HPDE6-E6E7 (cell line): Measurements from ENCODE around the gene WLS.
"Not testable (repeated sequence)": the region's sequence is repeated elsewhere in the genome, so short reads cannot be mapped to it uniquely, and the experiment has no call there.

Experiments
- DNase-seq: peaks from one replicate; pipeline ENCODE4 v3.0.0; 2011; ENCODE audit warnings: missing footprints; ENCODE audit errors: extremely low spot score

WLS gene

DNA sequence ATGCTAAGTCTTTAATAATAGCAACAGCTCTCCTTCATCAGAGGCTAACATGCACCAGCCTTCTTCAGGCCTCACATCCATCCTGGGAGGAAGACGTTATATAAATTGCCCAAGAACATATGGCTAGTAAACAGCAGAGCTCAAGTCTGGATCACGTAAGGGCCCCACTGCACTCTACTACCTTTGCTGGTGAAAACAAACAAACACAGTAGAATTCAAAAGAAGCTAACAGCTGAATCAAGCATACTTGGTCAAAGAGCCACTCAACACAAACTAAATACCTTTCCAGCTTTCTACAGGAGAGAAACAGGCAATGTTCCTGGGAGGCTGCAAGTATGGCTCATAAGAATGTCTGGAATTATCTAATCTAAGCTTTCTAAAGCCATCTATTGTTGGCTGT is 66.0 kb downstream of the WLS start:
- no peak for DNase-seq

DNA sequence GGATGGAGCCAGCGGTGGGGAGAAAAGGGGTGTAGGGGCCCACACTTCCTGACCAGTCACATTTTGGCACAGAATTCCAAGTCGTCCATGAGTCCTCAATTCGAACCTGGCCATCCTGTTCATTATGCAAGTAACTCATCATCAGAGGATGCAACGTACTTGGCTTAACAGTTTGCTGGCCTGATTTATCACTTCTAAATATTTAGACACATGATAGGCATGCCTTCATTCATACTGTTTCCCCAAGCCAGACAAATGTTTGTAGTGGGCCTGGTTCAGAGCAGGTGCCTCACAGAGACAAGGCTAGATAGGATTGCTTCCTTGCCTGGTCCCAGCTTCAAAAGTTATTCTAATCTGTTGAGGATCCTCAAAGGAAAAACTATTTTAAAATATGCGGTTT is 66.7 kb downstream of the WLS start:
- no peak for DNase-seq

- no peak for DNase-seq
Measured at GRCh38 chr1:68164918-68165317, 67.4 kb downstream of the WLS start.

DNA sequence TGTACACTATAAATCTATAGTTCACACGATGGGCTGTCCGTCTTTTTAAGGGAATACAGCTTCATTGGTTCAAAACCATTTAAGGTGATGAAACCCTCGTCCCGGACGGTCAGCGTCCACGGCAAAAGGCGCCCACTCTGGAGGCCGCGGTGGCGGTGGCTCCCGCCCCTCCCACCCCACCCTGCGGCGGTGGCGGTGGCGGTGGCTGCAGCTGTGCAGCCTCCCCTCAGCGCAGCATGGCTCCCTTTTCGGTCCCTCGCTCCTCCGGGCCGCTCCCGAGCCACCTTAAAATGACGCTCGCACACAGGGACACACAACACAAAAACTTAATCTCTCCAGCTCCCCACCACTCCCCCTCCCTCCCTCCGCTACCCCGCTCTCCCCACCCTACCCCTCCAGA is 69.1 kb downstream of the WLS start:
- DNase-seq = no peak

- no peak for DNase-seq
Measured at GRCh38 chr1:68162761-68163160, 69.6 kb downstream of the WLS start.

DNA sequence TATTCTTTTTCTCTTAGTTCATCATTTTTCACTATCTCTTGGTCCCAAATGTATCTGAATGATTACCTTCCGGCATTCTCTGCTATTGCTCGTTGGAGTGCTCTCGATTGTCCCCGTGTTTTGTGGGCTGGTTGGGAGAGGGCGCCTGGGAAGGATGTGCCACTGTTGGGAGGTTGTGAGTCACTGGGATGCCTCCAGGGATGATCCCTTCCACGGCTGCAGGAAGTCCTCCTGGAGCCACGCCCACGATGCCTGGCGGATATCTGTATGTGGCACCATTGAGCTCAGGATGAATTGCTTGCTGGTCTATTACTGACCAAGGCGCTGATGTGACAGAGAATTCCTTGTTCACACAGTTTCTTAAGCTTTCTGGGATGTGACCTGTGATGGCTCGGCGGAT is 70.7 kb downstream of the WLS start:
- DNase-seq = not testable (repeated sequence)

- not testable (repeated sequence) for DNase-seq
Measured at GRCh38 chr1:68160935-68161334, 71.4 kb downstream of the WLS start.

DNA sequence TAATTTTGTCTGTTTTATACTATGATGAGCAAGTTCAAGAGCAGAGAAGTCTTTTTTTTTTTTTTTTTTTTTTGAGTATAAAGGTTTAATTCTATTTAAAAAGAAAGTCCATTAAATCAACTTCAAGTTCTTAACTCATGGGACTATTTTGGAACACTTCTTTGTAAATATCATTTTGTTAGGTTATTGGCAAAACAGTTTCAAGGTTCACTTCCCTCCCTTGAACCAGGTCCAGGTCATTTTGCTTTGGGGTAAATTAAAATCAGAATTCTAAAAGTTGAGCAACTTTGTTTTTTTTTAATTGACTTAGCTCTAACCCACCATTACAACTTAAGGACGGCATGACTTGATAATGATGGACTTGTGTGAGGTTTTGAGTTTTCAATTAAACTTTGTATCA is 72.3 kb downstream of the WLS start:
- DNase-seq = no peak

DNA sequence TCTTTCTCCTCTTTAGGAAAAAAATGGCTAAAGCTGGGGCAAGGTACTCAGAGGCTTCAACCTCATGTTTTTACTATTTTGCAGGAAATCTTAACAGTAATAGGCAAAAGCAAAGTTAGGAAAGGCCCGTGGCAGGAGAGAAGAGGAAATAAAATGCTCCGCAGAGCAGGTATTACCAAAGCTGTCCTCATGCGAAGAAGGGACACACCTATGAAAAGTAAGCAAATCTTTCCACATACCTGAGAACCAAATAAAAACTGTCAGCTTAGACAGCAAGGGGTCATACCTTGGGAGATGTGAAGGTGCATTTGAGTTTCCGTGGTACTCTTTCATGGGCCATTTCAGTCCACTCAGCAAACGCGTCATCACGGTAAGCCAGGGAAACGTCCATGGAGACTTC is 73.5 kb downstream of the WLS start:
- DNase-seq = no peak

DNA sequence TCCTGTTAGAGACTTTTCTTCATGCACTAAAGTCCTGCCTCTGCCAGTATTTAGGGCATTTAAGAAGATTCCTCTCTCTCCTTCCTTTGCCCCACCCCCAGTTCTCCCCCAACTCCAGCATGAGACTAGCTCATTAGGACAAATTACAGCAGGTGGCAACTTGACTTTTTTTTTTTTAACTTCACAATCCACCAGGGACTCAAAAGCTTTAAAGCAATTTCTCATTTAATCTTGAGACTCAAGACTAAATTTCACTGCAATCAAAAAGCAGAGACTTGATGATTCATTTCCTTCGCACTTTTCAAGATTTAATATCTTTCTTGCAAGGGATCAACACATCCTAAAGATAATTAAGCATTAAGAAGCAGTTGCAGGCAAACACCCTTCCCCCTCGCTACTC is 74.9 kb downstream of the WLS start:
- no peak for DNase-seq

- DNase-seq = no peak
Measured at GRCh38 chr1:68151690-68152089, 80.6 kb downstream of the WLS start.

DNA sequence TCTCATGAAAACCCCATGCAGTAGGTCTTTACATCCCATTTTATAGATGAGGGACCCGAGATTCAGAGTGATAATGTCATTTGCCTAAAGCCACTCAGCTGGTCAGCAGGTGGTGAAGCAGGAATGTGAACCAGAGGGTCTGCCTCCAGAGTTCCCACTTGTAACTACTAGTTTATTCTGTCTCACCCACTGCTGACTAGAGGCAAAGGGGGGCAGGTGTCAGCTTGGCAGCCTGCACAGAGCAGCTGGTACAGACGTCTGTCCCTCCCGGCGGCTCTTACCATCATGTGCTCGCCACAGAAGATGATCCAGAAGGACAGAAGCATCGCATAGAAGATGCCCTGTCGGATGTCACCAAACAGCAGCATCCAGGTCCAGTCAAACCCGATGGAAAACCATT is 82.4 kb downstream of the WLS start:
- DNase-seq = no peak

DNA sequence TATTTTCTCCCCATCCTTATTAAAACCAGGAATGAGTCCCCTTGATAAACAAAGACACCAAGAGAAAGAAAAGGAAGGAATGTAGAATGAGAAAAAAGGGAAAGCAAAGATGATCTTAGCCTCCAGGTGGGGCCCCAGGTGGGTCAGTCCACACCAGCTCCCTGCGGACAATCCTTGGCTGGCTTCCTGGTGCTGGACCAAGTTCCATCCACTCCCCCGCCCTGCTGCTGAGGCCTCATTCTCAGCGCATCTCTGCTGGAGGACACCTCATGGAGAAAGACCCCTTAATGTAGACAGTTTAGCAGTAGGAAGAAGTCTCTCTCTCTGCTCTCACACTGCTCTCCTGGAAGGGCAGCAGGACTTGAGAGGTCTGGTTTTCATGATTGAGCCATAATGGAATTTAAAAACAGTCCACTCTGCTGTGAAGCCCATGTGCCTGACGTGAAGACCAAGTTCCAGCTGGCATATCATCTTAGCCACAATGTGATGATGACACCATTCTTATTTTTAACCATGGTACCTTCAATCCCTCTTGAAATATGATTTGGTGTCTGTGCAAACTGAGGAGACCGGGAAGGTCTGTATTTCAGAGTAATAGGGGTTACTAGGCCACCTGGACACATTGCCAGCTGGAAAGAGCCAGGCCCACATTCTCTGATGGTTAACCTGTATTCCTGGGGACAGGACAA is 83.1 kb downstream of the WLS start:
- no peak for DNase-seq

DNA sequence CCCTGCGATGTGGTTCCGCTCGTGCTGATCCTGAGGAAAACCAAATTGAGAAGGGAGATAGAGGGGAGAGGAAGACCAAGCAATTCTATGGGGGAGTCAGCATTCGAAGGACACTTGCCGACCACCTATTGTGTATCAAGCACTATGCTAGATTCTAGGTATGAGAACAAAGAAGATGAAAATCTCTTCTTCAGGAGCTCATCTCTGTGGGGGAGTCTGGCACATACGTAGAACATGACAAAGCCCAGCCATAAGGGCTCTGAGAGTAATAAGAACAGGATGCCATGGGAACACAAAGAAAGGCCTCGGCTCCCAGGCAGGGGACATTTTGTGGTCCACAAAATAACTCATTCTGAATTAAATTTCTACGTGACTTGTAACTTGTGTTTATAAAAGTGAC is 83.7 kb downstream of the WLS start:
- no peak for DNase-seq

GRCh38 chr1:68147534-68148171 is 84.7 kb downstream of the WLS start:
- no peak for DNase-seq

DNA sequence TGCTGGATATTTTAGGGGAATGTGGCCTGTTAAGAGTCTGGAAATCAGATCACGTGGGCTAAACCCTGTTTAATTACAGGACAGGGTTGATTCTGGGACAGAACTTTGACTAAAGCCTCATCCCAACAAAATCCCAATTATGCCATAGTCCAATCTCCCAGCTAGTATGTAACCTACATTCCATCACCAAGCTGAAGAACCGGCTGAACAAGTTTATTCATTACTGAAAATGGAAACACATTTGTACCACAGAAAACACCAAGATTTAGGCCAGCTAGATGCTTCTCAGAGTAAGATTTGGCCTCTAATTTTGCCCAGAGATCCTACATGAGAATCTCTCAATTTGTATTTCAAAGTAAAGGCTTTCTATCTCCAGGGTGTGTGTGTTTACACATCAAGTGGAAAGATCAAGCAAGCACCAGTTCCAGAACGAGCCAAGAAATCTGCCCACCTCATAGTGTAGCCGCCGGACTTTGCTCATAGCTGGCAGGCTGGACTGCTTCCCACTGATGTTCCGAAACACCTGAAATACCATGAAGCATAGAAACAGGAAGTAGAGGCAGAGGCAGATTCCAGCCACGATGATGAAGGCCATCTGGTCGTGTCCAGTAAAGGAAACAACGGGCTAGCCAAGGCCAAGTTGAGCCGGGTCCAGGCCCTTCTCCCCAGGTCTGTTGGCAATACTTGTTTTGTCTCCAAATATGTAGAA is 86.8 kb downstream of the WLS start:
- DNase-seq = no peak

- no peak for DNase-seq
Measured at GRCh38 chr1:68144856-68145255, 87.5 kb downstream of the WLS start.

DNA sequence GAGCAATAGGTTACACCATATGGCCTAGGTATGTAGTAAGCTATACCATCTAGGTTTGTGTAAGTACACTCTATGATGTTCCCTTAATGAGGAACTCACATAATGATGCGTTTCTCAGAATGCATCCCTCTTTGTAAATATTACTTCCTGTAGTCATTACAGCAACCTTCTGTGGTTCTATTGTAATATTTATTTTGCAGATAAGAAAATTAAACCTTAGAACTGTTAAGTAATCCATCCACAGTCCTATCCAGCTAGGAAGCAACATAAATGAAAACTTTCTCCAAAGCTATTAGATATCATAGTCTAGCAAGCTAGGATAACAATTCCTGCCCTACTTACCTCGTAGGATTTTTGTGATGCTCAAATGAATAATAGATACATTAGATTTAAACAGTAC is 88.7 kb downstream of the WLS start:
- no peak for DNase-seq

DNA sequence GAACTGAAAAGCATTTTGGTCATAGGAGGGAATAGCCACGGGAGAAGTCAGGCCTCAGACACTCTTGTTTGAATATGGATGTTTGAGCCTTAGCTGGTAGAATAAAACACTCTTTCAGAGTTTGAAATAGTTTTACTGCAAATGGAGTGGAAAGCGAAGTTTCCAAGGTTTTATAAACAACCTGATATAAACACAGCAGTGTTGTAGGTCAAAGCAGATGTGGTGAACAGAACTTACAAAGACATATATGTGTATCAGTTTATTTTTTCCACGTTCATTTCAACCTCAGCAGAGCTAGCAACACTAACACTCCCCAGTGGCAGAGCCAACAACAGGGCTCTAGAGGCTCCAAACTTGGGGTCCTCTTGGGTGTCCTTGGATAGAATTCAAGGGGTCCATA is 89.9 kb downstream of the WLS start:
- DNase-seq = no peak

- no peak for DNase-seq
Measured at GRCh38 chr1:68142036-68142435, 90.3 kb downstream of the WLS start.

GRCh38 chr1:68141071-68142021 is 91.0 kb downstream of the WLS start:
- no peak for DNase-seq

- no peak for DNase-seq
Measured at GRCh38 chr1:68140536-68140935, 91.8 kb downstream of the WLS start.
